Mesendoderm (in vitro differentiated cells): ENCODE results near the gene GOLGA6L10. TPM values are rescaled to one million over a fixed set of nuclear protein-coding genes. Genes with fewer than 3 reads are reported as not detected.
"Not testable (repeated sequence)": the region's sequence is repeated elsewhere in the genome, so short reads cannot be mapped to it uniquely, and the experiment has no call there.

Experiments used
- DNase-seq: peaks from one replicate; pipeline ENCODE4 v3.0.0; 2013
- H2AK5ac ChIP-seq: 2 replicates; pipeline ENCODE4 v1.6.1; 2013; ENCODE audit warnings: low read length, inconsistent platforms
- H2BK120ac ChIP-seq: 2 replicates; pipeline ENCODE4 v1.6.1; 2013; ENCODE audit warnings: low read depth, mild to moderate bottlenecking, low read length, moderate library complexity, mixed read lengths
- H2BK15ac ChIP-seq: replicated peaks from 2 replicates; pipeline ENCODE4 v1.6.1; 2013; ENCODE audit warnings: low read depth, mild to moderate bottlenecking, moderate library complexity
- H2BK5ac ChIP-seq: 2 replicates; pipeline ENCODE4 v1.6.1; 2013; ENCODE audit warnings: low read length, inconsistent platforms
- H3K18ac ChIP-seq: 2 replicates; pipeline ENCODE4 v1.6.1; 2013; ENCODE audit warnings: mild to moderate bottlenecking, low read length, mixed read lengths
- H3K23ac ChIP-seq: one replicate; pipeline ENCODE4 v1.6.1; 2013; ENCODE audit warnings: low read length
- H3K27ac ChIP-seq: 2 replicates; pipeline ENCODE4 v1.5.1; 2013; ENCODE audit warnings: low read depth, mild to moderate bottlenecking, inconsistent platforms, low read length, moderate library complexity
- H3K27me3 ChIP-seq: 2 replicates; pipeline ENCODE4 v1.6.1; 2013; ENCODE audit warnings: low read length, control low read depth, mild to moderate bottlenecking, inconsistent platforms; ENCODE audit not compliant: insufficient read depth, poor library complexity
- H3K36me3 ChIP-seq: 2 replicates; pipeline ENCODE4 v1.6.1; 2013; ENCODE audit warnings: low read length, inconsistent platforms; ENCODE audit not compliant: control insufficient read depth, insufficient read depth
- H3K4ac ChIP-seq: one replicate; pipeline ENCODE4 v1.6.1; 2013; ENCODE audit warnings: low read depth, mild to moderate bottlenecking, low read length, moderate library complexity
- H3K4me1 ChIP-seq: 2 replicates; pipeline ENCODE4 v1.6.1; 2013; ENCODE audit warnings: low read depth, low read length, inconsistent platforms; ENCODE audit not compliant: control insufficient read depth
- H3K4me2 ChIP-seq: 2 replicates; pipeline ENCODE4 v1.6.1; 2013; ENCODE audit warnings: low read length
- H3K4me3 ChIP-seq: 2 replicates; pipeline ENCODE4 v1.5.1; 2013; ENCODE audit warnings: mild to moderate bottlenecking, low read length
- H3K56ac ChIP-seq: one replicate; pipeline ENCODE4 v1.6.1; 2013; ENCODE audit warnings: low read length
- H3K79me1 ChIP-seq: 2 replicates; pipeline ENCODE4 v1.6.1; 2013; ENCODE audit warnings: low read length, inconsistent platforms
- H3K79me2 ChIP-seq: 2 replicates; pipeline ENCODE4 v1.6.1; 2013; ENCODE audit warnings: mild to moderate bottlenecking, low read length; ENCODE audit not compliant: control insufficient read depth, insufficient read depth
- H3K9ac ChIP-seq: 2 replicates; pipeline ENCODE4 v1.6.1; 2013; ENCODE audit warnings: low read length, inconsistent platforms
- H4K5ac ChIP-seq: one replicate; pipeline ENCODE4 v1.6.1; 2013; ENCODE audit warnings: low read length
- H4K8ac ChIP-seq: one replicate; pipeline ENCODE4 v1.6.1; 2013; ENCODE audit warnings: low read depth, mild to moderate bottlenecking, control low read depth, low read length, moderate library complexity
- WGBS: extraction: QIAGEN DNeasy Blood & Tissue Kit; methylation state at CpG from one replicate; pipeline ENCODE4 v1.1.7; 2013; ENCODE audit warnings: low lambda C conversion rate, missing lambda C conversion rate; ENCODE audit not compliant: insufficient coverage; ENCODE audit errors: extremely low coverage; 5-methylcytosine and 5-hydroxymethylcytosine counted together
- polyA plus RNA-seq, 2 experiments: library from polyadenylated mRNA; stranded (reverse); fragments of 200-250 nt; gene quantifications; one replicate each; pipeline ENCODE4 v1.2.3, GENCODE V29; 2013

The GOLGA6L10 gene, protein sequence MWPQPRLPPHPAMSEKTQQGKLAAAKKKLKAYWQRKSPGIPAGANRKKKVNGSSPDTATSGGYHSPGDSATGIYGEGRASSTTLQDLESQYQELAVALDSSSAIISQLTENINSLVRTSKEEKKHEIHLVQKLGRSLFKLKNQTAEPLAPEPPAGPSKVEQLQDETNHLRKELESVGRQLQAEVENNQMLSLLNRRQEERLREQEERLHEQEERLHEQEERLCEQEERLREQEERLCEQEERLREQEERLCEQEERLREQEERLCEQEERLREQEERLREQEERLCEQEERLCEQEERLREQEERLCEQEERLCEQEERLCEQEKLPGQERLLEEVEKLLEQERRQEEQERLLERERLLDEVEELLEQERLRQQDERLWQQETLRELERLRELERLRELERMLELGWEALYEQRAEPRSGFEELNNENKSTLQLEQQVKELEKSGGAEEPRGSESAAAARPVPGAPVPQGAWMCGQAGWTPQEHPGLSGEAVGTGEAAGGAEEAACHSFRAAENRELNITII
- 0.73 TPM for polyA plus RNA-seq (2013, experiment 1 of 2)
- polyA plus RNA-seq (2013, experiment 2 of 2) = 0.63 TPM

DNA sequence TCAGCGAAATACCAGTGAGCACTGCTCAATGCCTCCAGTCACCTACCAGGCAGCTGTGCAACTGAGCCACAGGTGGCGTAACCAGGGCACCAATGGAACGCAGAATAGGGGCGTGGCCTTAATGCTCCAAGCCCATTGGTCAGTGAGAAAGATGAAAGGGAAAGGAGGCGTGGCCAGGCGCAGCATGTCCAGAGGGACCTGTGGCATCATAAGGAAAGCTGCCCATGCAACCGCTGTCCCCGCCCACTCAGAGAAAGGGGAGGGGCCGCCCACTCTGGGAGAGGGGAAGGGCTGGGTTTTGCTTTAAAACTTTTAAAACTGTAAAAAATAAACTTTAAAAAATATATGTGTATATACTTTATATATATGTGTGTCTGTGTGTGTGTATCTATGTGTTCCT lies at the start of gene GOLGA6L10:
TSS of gene GOLGA6L10 (minus strand) at position 101 of the 400 bp plus-strand sequence. CDS start at position 1, 100 bp downstream.
- H3K27me3 ChIP-seq, H3K4me3 ChIP-seq, H3K4ac ChIP-seq, H2BK15ac ChIP-seq, DNase-seq, H4K8ac ChIP-seq, H4K5ac ChIP-seq, H2AK5ac ChIP-seq, H3K9ac ChIP-seq, H3K56ac ChIP-seq, H3K4me1 ChIP-seq, H2BK120ac ChIP-seq, H2BK5ac ChIP-seq, H3K27ac ChIP-seq, H3K4me2 ChIP-seq, H3K79me1 ChIP-seq, H3K18ac ChIP-seq, H3K36me3 ChIP-seq, H3K23ac ChIP-seq, H3K79me2 ChIP-seq: not testable (repeated sequence)
- WGBS = no CpG with 5 or more reads among the region's 9 CpGs

DNA sequence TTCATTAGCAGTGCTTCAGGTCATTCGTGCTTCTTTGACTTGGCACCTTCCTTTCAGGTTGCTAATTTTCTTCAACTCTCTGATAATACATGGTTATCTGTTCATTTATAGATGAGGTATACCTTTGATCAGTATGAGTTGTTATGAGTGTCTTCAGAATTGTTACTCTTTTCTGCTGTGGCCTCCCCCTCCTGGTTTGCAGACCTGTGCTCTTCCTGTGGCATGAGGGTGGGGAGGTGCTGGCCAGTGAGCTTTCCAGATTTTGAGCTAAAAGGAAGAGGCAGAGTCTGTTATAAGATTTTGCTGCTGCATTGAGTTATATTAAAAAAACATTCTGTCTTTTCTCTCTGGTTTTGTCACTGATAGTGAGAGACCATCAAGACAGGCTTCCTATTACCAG lies 49.5 kb upstream of the GOLGA6L10 start:
- Histone ChIP-seq H2AK5ac (no peak overlapping the region), H2BK120ac (no peak overlapping the region), H3K23ac (no peak overlapping the region), H4K5ac (no peak overlapping the region), H4K8ac (no peak overlapping the region), H2BK15ac (no peak overlapping the region), H3K79me1 (peaks cover 2% of the 10 kb centered on the region), H3K4me3 (no peak overlapping the region), H3K27ac (no peak overlapping the region), H2BK5ac (no peak overlapping the region), H3K18ac (no peak overlapping the region), H3K4me1 (no peaks in the 10 kb centered on the region), H3K56ac (peak overlapping the region; percentile 15), H3K27me3 (no peaks in the 10 kb centered on the region), H3K4ac (no peak overlapping the region), H3K36me3 (no peaks in the 10 kb centered on the region), H3K9ac (no peak overlapping the region), H3K4me2 (no peak overlapping the region), H3K79me2 (peaks cover 5% of the 10 kb centered on the region)
- no CpG with 5 or more reads among the region's 1 CpG for WGBS
- DNase-seq = peak; percentile 15

DNA sequence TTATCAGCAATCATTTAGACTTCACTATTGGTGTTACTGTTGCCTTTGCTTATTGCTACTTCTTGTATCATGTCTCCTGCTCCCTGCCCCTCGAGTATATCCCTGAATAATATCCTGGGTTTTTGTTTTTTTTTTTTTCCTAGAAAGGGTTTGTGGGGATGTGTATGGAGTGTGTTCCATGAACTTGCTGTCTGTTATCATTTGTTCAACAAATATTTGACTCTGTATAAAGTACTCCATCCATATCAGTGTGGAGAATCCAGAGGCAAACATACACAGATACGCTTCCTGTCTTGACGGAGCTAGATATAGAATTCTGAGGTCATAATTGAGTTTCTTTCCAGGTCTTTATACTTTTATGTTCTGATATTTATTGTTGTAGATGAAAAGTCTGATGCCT lies 48.5 kb upstream of the GOLGA6L10 start:
- Histone ChIP-seq H4K8ac (no peak overlapping the region), H3K4me3 (no peak overlapping the region), H3K36me3 (no peaks in the 10 kb centered on the region), H4K5ac (no peak overlapping the region), H3K79me1 (peaks cover 2% of the 10 kb centered on the region), H2BK120ac (no peak overlapping the region), H3K56ac (no peak overlapping the region), H3K79me2 (peaks cover 8% of the 10 kb centered on the region), H2AK5ac (no peak overlapping the region), H3K4me2 (no peak overlapping the region), H3K27ac (no peak overlapping the region), H2BK5ac (no peak overlapping the region), H3K4me1 (no peaks in the 10 kb centered on the region), H3K18ac (no peak overlapping the region), H3K9ac (no peak overlapping the region), H2BK15ac (no peak overlapping the region), H3K27me3 (no peaks in the 10 kb centered on the region), H3K23ac (no peak overlapping the region), H3K4ac (no peak overlapping the region)
- DNase-seq = no peak
- WGBS = no CpG with 5 or more reads among the region's 3 CpGs

DNA sequence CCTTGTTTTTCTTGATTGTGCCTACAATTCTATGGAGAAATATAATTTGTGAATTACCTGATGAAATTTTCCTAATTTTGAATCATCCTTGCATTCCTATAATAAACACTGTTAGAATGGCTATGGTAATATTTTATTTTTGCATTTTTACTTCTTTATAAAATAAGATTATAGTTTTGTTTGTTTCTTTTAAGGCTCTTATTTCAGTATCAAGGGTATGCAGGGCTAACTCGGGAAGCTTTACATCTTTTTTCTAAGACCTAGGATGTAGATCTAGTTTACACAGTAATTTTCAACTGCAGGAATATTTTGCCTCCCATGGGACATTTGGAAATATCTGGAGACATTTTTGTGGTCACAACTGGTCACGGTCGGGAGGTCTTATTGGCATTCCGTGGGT lies 46.5 kb upstream of the GOLGA6L10 start:
- H3K56ac ChIP-seq, H3K18ac ChIP-seq, H2AK5ac ChIP-seq, H3K4me3 ChIP-seq, DNase-seq, H2BK15ac ChIP-seq, H3K79me1 ChIP-seq, H3K27ac ChIP-seq, H3K23ac ChIP-seq, H3K27me3 ChIP-seq, H3K9ac ChIP-seq, H3K36me3 ChIP-seq, H4K5ac ChIP-seq, H4K8ac ChIP-seq, H3K4ac ChIP-seq, H3K79me2 ChIP-seq, H3K4me1 ChIP-seq, H2BK120ac ChIP-seq, H3K4me2 ChIP-seq, H2BK5ac ChIP-seq: not testable (repeated sequence)
- WGBS = no CpG with 5 or more reads among the region's 4 CpGs

DNA sequence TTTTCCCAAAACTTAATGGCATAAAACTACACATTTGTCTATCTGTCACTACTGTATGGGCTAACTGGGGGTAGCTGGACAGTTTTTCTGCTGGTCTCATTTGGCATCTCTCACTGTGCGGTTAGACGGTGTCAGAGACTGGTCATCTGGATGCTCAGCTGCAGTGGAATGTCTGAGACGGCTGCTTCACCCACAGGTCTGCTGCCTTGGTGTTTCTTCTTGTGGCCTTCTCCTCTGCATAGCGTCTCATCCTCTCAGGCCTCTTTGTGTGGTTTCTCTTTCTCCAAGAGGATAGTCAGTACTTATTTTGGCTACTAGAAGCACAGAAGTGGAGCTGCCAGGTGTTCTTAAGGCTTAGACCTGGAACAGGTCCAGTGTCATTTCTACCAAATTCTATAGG lies 44.4 kb upstream of the GOLGA6L10 start:
- Histone ChIP-seq H3K36me3 (no peaks in the 10 kb centered on the region), H3K27me3 (no peaks in the 10 kb centered on the region), H3K9ac (no peak overlapping the region), H2BK5ac (no peak overlapping the region), H2BK15ac (no peak overlapping the region), H3K4me3 (no peak overlapping the region), H3K79me2 (peaks cover 8% of the 10 kb centered on the region), H3K4me1 (no peaks in the 10 kb centered on the region), H3K23ac (no peak overlapping the region), H3K4me2 (no peak overlapping the region), H3K4ac (no peak overlapping the region), H3K27ac (no peak overlapping the region), H2BK120ac (no peak overlapping the region), H3K18ac (no peak overlapping the region), H3K56ac (no peak overlapping the region), H4K5ac (no peak overlapping the region), H3K79me1 (peaks cover 2% of the 10 kb centered on the region), H4K8ac (no peak overlapping the region), H2AK5ac (no peak overlapping the region)
- DNase-seq = no peak
- WGBS = no CpG with 5 or more reads among the region's 4 CpGs
